Neural progenitor cell (in vitro differentiated cells): ENCODE measurements around the gene MCM8.

Experiments
- CTCF ChIP-seq: fragments of 200-600 bp; sonication (generic); IDR thresholded peaks from 2 replicates; pipeline ENCODE4 v1.5.1; 2017; ENCODE audit warnings: antibody characterized with exemption, mild to moderate bottlenecking
- EZH2 ChIP-seq: fragments of 200-600 bp; sonication (generic); IDR thresholded peaks from 2 replicates; pipeline ENCODE4 v1.6.1; 2017; ENCODE audit warnings: antibody characterized with exemption, mild to moderate bottlenecking, moderate library complexity
- EZH2phosphoT487 ChIP-seq: fragments of 200-600 bp; sonication (generic); IDR thresholded peaks from 2 replicates; pipeline ENCODE4 v1.6.1; 2017; ENCODE audit warnings: antibody characterized with exemption

GRCh38 chr20:6000871-6001270 lies 50.4 kb downstream of the MCM8 start:
- TF ChIP-seq EZH2phosphoT487 (no peak), CTCF (no peak), EZH2 (no peak)
